Renal cortical epithelial cell (primary cell): ENCODE measurements around the gene ZFP64. TPM values are rescaled to one million over a fixed set of nuclear protein-coding genes. Genes with fewer than 3 reads are reported as not detected.
A peak's percentile ranks its signal among the peaks of the same experiment; 100 is the strongest.
"Not testable (repeated sequence)": the region's sequence is repeated elsewhere in the genome, so short reads cannot be mapped to it uniquely, and the experiment has no call there.

Experiments
- DNase-seq: peaks from one replicate; pipeline ENCODE4 v3.0.0-alpha.2; 2011; ENCODE audit warnings: low read depth
- total RNA-seq: library from RNA; depleted of rRNA; stranded (reverse); fragments of >200 nt; gene quantifications from 2 replicates; pipeline ENCODE4 v1.2.3, GENCODE V29; 2014

ZFP64 gene
- total RNA-seq: 23.8 and 30.9 TPM in 2 replicates

DNA sequence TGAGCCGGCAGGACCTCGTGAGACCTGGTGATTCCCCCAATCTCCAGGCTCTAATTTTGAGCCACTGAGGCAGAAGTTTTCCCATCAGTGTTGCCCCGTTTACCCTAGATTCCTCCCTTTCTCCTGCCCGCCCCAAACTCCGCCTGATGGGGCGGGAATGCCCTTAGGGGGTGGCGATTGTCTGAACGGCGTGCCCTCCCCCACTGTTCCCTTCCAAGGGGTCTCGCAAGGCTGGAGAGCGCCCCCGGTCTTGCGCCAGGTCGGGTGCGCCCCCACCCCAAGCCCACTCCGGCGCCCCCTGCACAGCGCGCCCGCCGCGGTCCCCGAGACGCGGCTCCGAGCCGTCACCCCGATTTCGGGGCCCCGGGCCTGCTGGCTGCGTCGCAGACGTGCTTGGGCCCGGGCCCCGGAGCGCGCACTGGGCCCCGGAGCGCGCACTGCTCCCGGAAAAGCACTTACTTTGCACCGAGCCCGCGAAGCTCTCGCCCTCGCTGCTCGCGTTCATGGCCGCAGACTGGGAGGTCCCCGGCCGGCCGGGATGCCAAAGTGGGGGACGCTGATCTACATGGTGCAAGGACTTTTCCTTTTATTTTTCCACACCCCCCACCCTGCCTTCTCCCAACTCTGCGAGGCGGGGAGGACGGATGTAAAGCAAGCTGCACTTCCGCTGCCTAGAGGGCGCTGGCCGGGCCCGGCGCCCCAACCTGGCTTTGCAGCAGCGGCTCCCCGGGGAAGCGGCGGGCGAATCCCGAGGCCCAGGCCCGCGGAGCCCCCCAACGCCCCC lies at the start of gene ZFP64:
ZFP64 (minus strand) TSS at position 648 of the 784 bp plus-strand sequence; CDS start at position 505, 143 bp downstream.
- DNase-seq: peak; percentile 56

- no peak for DNase-seq
Observed at GRCh38 chr20:52240802-52241201, 49.2 kb upstream of the ZFP64 start.

- DNase-seq: no peak
Observed at GRCh38 chr20:52239102-52239501, 47.5 kb upstream of the ZFP64 start.

GRCh38 chr20:52236292-52236691 lies 44.7 kb upstream of the ZFP64 start:
- no peak for DNase-seq

GRCh38 chr20:52235129-52235528 lies 43.5 kb upstream of the ZFP64 start:
- no peak for DNase-seq

GRCh38 chr20:52234302-52235045 lies 42.9 kb upstream of the ZFP64 start:
- DNase-seq: no peak

GRCh38 chr20:52231230-52231746 lies 39.7 kb upstream of the ZFP64 start:
- peak; percentile 94 for DNase-seq

DNA sequence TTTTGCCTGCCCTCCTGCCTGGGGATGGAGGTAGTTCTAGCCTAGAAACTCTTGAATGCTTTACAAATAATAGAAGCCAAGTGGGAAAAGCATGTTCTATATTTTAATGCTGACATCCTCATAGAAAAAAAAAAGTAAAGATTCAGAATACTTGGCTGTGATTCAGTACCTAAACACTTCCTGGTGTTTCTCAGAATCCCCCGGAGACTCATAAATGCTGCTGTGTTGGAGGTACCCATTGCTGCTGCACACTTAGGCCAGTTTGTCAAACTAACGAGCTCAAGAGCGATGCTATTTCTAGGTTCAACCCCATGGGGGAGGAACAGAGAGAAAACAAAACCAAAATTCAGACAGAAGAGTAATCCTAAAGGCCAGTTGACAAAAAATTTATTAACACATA lies 38.8 kb upstream of the ZFP64 start:
- DNase-seq: no peak

GRCh38 chr20:52229346-52229745 lies 37.8 kb upstream of the ZFP64 start:
- DNase-seq: not testable (repeated sequence)

- no peak for DNase-seq
Observed at GRCh38 chr20:52226370-52226769, 34.8 kb upstream of the ZFP64 start.

DNA sequence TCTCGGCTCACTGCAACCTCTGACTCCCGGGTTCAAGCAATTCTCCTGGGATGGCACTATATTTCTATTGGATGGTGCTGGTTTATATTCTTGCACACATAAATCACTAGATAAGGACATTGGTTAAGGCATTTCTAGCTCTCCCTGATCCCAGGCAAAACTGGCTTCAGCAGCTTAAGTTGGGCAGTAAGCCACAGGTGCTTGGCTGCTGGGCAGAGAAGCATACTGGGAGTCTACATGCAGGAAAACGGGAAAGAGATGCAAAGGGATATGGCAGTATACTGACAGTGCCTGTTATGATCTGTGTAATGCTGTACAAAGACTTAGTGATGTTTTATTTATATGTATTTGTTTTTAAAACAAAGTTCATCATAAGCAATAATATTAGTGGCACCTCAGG lies 33.3 kb upstream of the ZFP64 start:
- DNase-seq: no peak

- not testable (repeated sequence) for DNase-seq
Observed at GRCh38 chr20:52221362-52221761, 29.8 kb upstream of the ZFP64 start.

- DNase-seq: not testable (repeated sequence)
Observed at GRCh38 chr20:52220891-52221290, 29.3 kb upstream of the ZFP64 start.

DNA sequence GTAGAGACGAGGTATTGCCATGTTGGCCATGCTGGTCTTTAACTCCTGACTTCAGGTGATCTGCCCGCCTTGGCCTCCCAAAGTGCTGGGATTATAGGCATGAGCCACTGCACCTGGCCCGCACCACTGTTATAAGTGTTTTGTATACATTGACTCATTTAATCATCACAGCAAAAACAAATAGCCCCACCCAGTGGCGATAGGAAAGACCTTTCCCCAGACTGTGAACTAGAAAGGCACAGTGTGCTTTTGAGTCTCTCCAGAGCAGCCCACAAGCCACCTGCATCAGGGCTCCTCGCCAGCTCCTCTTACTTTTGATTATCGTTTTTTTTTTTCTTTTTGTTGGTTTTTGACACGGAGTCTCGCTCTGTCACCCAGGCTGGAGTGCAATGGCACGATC lies 27.9 kb upstream of the ZFP64 start:
- no peak for DNase-seq

DNA sequence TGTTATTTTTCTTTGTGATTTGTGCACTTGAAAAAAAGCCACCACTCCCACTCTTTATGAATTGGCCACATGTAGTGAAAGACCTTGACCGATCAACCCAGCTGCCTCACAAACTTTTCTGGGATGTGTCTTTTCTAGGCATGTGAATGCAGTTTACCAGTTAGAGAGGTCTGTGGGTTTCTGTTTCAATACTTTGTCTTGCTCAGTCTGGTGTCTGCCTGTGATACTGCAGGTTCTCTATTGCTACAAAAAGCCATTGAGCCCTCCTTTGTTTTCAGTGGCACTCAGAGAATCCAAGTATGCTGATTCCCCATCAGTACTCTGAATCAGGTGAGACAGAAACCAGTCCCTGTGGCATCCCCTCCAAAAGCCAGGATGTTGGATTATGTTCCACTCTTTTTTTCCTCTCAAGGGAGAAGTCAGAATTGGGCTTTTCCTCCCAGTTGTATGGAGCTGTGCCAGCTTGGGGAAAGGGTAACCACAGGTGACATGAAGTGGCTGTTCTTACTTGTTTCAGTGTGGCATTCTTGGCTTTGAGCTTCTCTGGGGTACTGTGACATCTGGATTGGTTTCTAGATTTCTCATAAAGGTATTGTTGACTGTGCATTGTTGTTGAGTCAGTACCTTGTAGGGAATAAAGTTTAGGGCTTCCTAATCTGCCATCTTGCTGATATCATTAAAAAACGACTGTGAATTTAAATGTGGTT lies 26.3 kb upstream of the ZFP64 start:
- DNase-seq: no peak

- DNase-seq: no peak
Observed at GRCh38 chr20:52213995-52214394, 22.4 kb upstream of the ZFP64 start.

DNA sequence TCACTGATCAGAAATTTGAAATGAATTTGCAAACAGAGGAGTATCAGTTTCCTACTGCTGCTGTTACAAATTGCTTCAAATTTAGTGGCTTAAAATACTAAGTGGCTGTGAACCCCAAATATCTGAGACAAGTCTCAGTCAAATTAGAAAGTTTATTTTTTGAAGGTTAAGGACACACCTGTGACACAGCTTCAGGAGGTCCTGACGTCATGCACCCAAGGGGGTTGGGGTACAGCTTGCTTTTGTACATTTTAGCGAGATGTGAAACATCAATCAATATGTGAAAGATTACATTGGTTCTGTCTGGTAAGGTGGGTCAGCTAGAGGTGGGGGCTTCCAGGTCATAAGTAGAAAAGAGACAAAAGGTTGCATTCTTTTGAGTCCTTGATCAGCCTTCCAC lies 21.4 kb upstream of the ZFP64 start:
- DNase-seq: no peak

DNA sequence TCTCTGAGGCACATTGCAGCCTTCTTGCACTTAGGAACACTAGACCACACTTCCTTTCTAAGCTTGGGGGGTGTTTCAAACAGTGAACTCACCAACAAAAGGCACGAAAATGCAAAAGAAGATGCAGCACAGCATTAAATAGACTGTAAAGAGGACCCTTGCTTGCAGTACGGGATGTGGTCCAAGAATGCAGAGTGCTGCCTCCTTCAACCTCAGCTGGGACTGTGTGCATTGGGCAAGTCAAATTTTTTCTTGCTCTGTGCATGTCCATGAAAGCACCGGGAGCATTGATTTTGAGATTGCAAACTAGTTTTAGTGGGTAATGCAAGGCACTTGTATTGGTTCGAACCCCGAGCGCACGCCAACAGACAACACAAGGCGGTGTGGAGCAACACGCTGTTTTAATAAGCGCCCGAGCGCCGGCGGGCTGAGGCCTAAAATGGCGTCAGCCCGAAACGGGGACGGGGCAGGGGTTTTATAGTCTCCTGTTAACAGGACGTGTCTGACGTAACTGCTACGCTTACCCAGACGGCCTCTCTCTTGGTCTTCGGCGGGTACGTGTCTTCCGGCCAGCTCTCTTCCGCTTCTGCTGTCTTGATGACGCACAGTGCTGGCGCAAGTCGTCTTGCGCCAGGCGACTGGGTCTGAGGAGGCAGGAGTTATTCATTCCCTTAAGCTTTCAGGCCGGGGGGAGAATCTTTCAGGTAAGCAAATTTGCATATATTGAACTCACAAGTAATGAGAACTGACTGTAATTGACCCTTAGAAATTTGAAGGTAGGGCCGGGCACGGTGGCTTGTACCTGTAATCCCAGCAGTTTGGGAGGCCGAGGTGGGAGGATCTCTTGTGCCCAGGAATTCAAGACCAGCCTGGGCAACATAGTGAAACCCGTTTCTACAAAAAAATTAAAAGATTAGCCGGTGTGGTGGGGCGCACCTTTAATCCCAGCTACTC lies 18.7 kb upstream of the ZFP64 start:
- no peak for DNase-seq

- no peak for DNase-seq
Observed at GRCh38 chr20:52209154-52209571, 17.6 kb upstream of the ZFP64 start.

DNA sequence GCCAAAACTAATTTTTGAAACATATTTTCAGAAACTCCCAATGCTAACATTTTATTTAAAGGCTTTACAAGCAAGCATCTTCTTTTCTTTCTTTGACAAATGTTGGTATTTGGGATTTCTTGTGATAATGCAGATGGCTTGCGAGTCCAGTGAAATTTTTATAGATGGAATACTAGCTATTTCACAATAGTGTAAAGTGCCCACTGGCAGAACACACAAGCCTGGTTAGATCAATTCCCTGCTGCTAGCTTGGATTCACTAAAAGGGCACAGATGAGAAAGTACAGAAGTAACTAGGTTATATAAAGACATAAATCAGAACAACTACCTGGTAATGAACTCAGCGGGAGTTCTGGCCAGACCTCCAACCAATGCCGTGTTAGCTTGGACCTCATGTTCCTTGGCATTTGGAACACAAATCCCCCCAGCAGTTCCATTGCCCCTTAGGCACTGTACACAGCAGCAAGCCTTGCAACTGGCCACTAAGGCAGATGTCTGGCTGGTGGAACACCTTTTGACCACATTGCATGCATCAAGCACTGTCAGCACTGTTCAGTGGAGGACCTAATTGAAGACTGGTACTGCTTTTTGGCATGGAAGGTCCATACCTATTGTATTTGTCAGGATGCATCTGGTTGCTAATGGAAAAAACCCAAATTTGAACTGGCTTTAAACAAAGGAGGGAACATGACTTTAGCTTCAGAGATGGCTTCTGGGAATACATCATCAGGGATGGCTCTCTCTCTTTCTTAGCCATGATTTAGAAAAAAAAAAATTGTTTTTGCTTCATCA lies 15.6 kb upstream of the ZFP64 start:
- DNase-seq: no peak
